Measurements from ENCODE around the gene ZDHHC21. TPM values are rescaled to one million over a fixed set of nuclear protein-coding genes. Genes with fewer than 3 reads are reported as not detected.
A peak's percentile ranks its signal among the peaks of the same experiment; 100 is the strongest.

Gene ZDHHC21
- total and polyA plus RNA-seq, 2 experiments from 2014 or later, result 4.0 to 13.5 TPM

DNA sequence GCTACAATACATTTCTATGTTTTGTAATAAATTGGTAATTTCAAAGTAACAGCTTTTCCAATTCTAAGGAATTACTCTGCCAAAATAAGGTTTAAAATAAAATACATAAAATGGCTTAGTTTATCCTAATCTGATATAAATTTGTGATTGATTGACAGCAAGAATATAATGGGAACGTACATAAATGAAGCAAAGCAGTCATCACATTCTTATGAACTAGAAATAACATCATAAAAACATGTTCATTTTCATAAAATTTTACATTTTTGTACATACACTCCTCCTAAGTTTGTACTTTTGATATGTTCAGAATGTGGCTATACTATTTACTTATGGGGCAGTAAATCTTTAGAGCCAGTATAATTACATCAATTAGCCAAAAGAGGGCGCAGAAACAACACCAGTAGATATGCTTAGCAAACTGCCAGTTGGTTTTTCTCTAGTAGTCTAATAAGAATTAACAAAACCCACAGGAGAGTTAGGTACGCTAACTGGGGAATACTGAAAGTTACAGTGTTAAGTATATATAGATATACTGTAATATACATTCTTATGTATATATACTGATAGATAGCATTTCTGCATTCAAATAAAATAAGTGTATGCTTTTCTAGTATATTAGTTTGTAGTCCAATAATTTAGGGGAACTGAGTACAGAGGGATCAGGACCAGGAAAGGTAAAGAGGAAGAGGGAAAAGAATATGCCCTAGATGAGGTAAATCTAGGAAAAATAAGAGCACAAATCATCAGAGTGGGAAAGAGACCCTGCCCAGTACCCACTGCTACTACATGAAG, 76.8 kb downstream of the ZDHHC21 start:
- no peak overlapping the region for H3K4me3 Mint-ChIP-seq
- no peak overlapping the region for H3K4me3 ChIP-seq
- H2AFZ ChIP-seq, result no peak overlapping the region
- no peaks in the 10 kb centered on the region for H3K36me3 Mint-ChIP-seq (ENCODE audit: low read depth)
- peaks cover 6% of the 10 kb centered on the region for H3K4me1 ChIP-seq (ENCODE audit: insufficient read depth)
- H3K27me3 Mint-ChIP-seq (ENCODE audit: insufficient read depth, low read depth, poor library complexity), result no peaks in the 10 kb centered on the region
- no peaks in the 10 kb centered on the region for H3K36me3 ChIP-seq (ENCODE audit: insufficient read depth)
- H3K9me3 Mint-ChIP-seq, result no peaks in the 10 kb centered on the region
- H3K27ac Mint-ChIP-seq, result no peak overlapping the region
- ATAC-seq, result peak; percentile 56; the same call in 2 of the 3 replicates
- H3K27ac ChIP-seq (ENCODE audit: low read depth), result no peak overlapping the region
- H3K9me2 ChIP-seq (ENCODE audit: insufficient read depth), result no peaks in the 10 kb centered on the region
- peak; percentile 86 for DNase-seq (ENCODE audit: low spot score)
- no peaks in the 10 kb centered on the region for H3K4me1 Mint-ChIP-seq
- no peaks in the 10 kb centered on the region for H3K27me3 ChIP-seq (ENCODE audit: insufficient read depth)
- no peaks in the 10 kb centered on the region for H3K79me2 ChIP-seq (replicated peaks; ENCODE audit: insufficient read depth)
- H4K20me1 ChIP-seq (replicated peaks; ENCODE audit: insufficient read depth), result no peaks in the 10 kb centered on the region
- TF ChIP-seq, protein P1, sequence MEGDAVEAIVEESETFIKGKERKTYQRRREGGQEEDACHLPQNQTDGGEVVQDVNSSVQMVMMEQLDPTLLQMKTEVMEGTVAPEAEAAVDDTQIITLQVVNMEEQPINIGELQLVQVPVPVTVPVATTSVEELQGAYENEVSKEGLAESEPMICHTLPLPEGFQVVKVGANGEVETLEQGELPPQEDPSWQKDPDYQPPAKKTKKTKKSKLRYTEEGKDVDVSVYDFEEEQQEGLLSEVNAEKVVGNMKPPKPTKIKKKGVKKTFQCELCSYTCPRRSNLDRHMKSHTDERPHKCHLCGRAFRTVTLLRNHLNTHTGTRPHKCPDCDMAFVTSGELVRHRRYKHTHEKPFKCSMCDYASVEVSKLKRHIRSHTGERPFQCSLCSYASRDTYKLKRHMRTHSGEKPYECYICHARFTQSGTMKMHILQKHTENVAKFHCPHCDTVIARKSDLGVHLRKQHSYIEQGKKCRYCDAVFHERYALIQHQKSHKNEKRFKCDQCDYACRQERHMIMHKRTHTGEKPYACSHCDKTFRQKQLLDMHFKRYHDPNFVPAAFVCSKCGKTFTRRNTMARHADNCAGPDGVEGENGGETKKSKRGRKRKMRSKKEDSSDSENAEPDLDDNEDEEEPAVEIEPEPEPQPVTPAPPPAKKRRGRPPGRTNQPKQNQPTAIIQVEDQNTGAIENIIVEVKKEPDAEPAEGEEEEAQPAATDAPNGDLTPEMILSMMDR (conservative IDR thresholded peaks at IDR 0.05; ENCODE audit: low read depth in 2 of 2), result peak; percentile 68 to 88
- TF ChIP-seq ZNF114 (CRISPR knock-in tag; IDR thresholded peaks at IDR 0.05), result no peak
- no peak overlapping the region for H3K4me2 ChIP-seq
- H3F3A ChIP-seq (replicated peaks; ENCODE audit: low read depth), result no peaks in the 10 kb centered on the region

DNA sequence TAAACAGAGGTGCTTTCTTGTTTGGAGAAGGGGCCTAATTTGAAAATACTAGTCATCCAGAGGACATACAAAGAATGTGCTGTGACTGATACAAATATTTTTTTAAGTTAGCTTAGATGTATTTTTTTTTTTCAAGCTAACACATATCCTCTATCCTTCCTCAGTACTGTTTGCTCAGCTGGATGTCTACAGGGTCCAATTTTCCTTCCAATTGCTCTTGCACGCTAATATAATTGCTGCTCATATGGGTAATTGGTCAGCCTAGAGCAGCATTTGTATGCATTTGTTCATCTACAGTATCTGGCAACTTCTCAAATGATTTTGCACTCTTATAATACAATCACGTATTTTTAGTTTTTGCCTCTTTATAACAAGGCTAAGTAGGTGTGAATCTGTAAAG, 84.7 kb downstream of the ZDHHC21 start:
- no peaks in the 10 kb centered on the region for H4K20me1 ChIP-seq (replicated peaks; ENCODE audit: insufficient read depth)
- no peak overlapping the region for H3K4me3 ChIP-seq
- Mint-ChIP-seq H3K36me3 (ENCODE audit: low read depth) (peaks cover 5% of the 10 kb centered on the region; the same call in 1 of the 3 replicates), H3K27me3 (ENCODE audit: insufficient read depth, low read depth, poor library complexity) (no peaks in the 10 kb centered on the region), H3K4me3 (no peak overlapping the region), H3K27ac (no peak overlapping the region), H3K9me3 (no peaks in the 10 kb centered on the region), H3K4me1 (no peaks in the 10 kb centered on the region)
- H3K27me3 ChIP-seq (ENCODE audit: insufficient read depth), result no peaks in the 10 kb centered on the region
- H3K4me1 ChIP-seq (ENCODE audit: insufficient read depth), result no peaks in the 10 kb centered on the region
- ATAC-seq, result no peak
- H3K4me2 ChIP-seq, result no peak overlapping the region
- no peaks in the 10 kb centered on the region for H3F3A ChIP-seq (replicated peaks; ENCODE audit: low read depth)
- H2AFZ ChIP-seq, result no peak overlapping the region
- H3K79me2 ChIP-seq (replicated peaks; ENCODE audit: insufficient read depth), result no peaks in the 10 kb centered on the region
- no peak overlapping the region for H3K27ac ChIP-seq (ENCODE audit: low read depth)
- H3K9me2 ChIP-seq (ENCODE audit: insufficient read depth), result no peaks in the 10 kb centered on the region
- no peaks in the 10 kb centered on the region for H3K36me3 ChIP-seq (ENCODE audit: insufficient read depth)
- no peak for DNase-seq (ENCODE audit: low spot score)
- TF ChIP-seq STAT1 (IDR thresholded peaks at IDR 0.05; ENCODE audit: unreplicated experiment) (no peak), EZH2 (IDR thresholded peaks at IDR 0.05; ENCODE audit: low read depth, unreplicated experiment) (no peak), JUNB (IDR thresholded peaks at IDR 0.05; ENCODE audit: unreplicated experiment) (no peak), EZH2phosphoT487 (IDR thresholded peaks at IDR 0.05; ENCODE audit: unreplicated experiment) (no peak), POLR2AphosphoS5 (IDR thresholded peaks at IDR 0.05; ENCODE audit: low read depth) (no peak), NANOG (IDR thresholded peaks at IDR 0.05; ENCODE audit: borderline replicate concordance) (no peak), ZNF114 (CRISPR knock-in tag; IDR thresholded peaks at IDR 0.05) (no peak), ZNF331 (CRISPR knock-in tag; IDR thresholded peaks at IDR 0.05; ENCODE audit: low read depth) (no peak), CREB1 (CRISPR knock-in tag; IDR thresholded peaks at IDR 0.05; ENCODE audit: low read depth) (no peak)
- TF ChIP-seq, protein P2, sequence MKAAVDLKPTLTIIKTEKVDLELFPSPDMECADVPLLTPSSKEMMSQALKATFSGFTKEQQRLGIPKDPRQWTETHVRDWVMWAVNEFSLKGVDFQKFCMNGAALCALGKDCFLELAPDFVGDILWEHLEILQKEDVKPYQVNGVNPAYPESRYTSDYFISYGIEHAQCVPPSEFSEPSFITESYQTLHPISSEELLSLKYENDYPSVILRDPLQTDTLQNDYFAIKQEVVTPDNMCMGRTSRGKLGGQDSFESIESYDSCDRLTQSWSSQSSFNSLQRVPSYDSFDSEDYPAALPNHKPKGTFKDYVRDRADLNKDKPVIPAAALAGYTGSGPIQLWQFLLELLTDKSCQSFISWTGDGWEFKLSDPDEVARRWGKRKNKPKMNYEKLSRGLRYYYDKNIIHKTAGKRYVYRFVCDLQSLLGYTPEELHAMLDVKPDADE (IDR thresholded peaks at IDR 0.05), result no peak
- TF ChIP-seq, protein P1 (conservative IDR thresholded peaks at IDR 0.05; ENCODE audit: low read depth in 2 of 2), result no peak
- TF ChIP-seq, protein P3, sequence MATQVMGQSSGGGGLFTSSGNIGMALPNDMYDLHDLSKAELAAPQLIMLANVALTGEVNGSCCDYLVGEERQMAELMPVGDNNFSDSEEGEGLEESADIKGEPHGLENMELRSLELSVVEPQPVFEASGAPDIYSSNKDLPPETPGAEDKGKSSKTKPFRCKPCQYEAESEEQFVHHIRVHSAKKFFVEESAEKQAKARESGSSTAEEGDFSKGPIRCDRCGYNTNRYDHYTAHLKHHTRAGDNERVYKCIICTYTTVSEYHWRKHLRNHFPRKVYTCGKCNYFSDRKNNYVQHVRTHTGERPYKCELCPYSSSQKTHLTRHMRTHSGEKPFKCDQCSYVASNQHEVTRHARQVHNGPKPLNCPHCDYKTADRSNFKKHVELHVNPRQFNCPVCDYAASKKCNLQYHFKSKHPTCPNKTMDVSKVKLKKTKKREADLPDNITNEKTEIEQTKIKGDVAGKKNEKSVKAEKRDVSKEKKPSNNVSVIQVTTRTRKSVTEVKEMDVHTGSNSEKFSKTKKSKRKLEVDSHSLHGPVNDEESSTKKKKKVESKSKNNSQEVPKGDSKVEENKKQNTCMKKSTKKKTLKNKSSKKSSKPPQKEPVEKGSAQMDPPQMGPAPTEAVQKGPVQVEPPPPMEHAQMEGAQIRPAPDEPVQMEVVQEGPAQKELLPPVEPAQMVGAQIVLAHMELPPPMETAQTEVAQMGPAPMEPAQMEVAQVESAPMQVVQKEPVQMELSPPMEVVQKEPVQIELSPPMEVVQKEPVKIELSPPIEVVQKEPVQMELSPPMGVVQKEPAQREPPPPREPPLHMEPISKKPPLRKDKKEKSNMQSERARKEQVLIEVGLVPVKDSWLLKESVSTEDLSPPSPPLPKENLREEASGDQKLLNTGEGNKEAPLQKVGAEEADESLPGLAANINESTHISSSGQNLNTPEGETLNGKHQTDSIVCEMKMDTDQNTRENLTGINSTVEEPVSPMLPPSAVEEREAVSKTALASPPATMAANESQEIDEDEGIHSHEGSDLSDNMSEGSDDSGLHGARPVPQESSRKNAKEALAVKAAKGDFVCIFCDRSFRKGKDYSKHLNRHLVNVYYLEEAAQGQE (IDR thresholded peaks at IDR 0.05; ENCODE audit: unreplicated experiment), result no peak
